OCI-LY1 (cell line): Measurements from ENCODE around the gene NCCRP1.

ENCODE experiments used
- H2AFZ ChIP-seq: fragments of 200-600 bp; sonication (generic), shearing (Covaris generic); 2 replicates; pipeline ENCODE4 v1.6.0; 2014; ENCODE audit warnings: antibody characterized with exemption, mild to moderate bottlenecking, low read length
- H3F3A ChIP-seq: fragments of 200-600 bp; sonication (generic), shearing (Covaris generic); 2 replicates; pipeline ENCODE4 v1.6.0; 2014; ENCODE audit warnings: mild to moderate bottlenecking, antibody characterized with exemption, low read length, moderate library complexity; ENCODE audit not compliant: insufficient read depth
- H3K27ac ChIP-seq: fragments of 200-600 bp; sonication (generic); 2 replicates; pipeline ENCODE4 v1.5.1; 2014; ENCODE audit warnings: low read length, mixed run types, mild to moderate bottlenecking, low read depth; ENCODE audit not compliant: poor library complexity, severe bottlenecking
- H3K27me3 ChIP-seq: fragments of 200-600 bp; sonication (generic); 2 replicates; pipeline ENCODE4 v1.6.0; 2014; ENCODE audit warnings: antibody characterized with exemption, mild to moderate bottlenecking, low read length, moderate library complexity; ENCODE audit not compliant: insufficient read depth
- H3K36me3 ChIP-seq: fragments of 200-600 bp; sonication (generic); 2 replicates; pipeline ENCODE4 v1.6.1; 2014; ENCODE audit warnings: mild to moderate bottlenecking, antibody characterized with exemption, low read length, moderate library complexity, mixed read lengths; ENCODE audit not compliant: insufficient read depth
- H3K4me1 ChIP-seq: fragments of 200-600 bp; sonication (generic); 2 replicates; pipeline ENCODE4 v1.5.1; 2014; ENCODE audit warnings: mild to moderate bottlenecking, low read length, moderate library complexity; ENCODE audit not compliant: insufficient read depth, severe bottlenecking
- H3K4me2 ChIP-seq: fragments of 200-600 bp; sonication (generic), shearing (Covaris generic); 2 replicates; pipeline ENCODE4 v1.6.1; 2014; ENCODE audit warnings: low read length
- H3K4me3 ChIP-seq: fragments of 200-600 bp; sonication (generic); 2 replicates; pipeline ENCODE4 v1.5.1; 2014; ENCODE audit warnings: low read length, low read depth, mild to moderate bottlenecking, mixed read lengths; ENCODE audit not compliant: poor library complexity, severe bottlenecking
- H3K79me2 ChIP-seq: fragments of 200-600 bp; shearing (Covaris generic); 2 replicates; pipeline ENCODE4 v1.6.1; 2016; ENCODE audit warnings: mixed run types, low read length, mixed read lengths; ENCODE audit not compliant: insufficient read depth
- H3K9ac ChIP-seq: fragments of 200-600 bp; sonication (generic), shearing (Covaris generic); 2 replicates; pipeline ENCODE4 v1.6.1; 2014; ENCODE audit warnings: mild to moderate bottlenecking, low read length, mixed read lengths
- H3K9me2 ChIP-seq: fragments of 200-600 bp; sonication (generic), shearing (Covaris generic); 2 replicates; pipeline ENCODE4 v1.6.1; 2014; ENCODE audit warnings: low read depth, mild to moderate bottlenecking, low read length, mixed read lengths
- H3K9me3 ChIP-seq: fragments of 200-600 bp; shearing (Covaris generic); 2 replicates; pipeline ENCODE4 v1.6.1; 2014; ENCODE audit warnings: low read length, mixed read lengths
- H4K20me1 ChIP-seq: fragments of 200-600 bp; sonication (generic), shearing (Covaris generic); 2 replicates; pipeline ENCODE4 v1.6.0; 2016; ENCODE audit warnings: mild to moderate bottlenecking, low read length; ENCODE audit not compliant: insufficient read depth
- EZH2 ChIP-seq: fragments of 200-600 bp; sonication (generic), shearing (Covaris generic); IDR thresholded peaks from 2 replicates; pipeline ENCODE4 v1.8.0; 2017; ENCODE audit warnings: borderline replicate concordance, mixed run types, mild to moderate bottlenecking, antibody characterized with exemption, low read length, moderate library complexity, mixed read lengths
- TF ChIP-seq, protein P1 (sequence below): fragments of 200-600 bp; sonication (generic), shearing (Covaris generic); IDR thresholded peaks from 2 replicates; pipeline ENCODE4 v1.5.1; 2017; ENCODE audit warnings: mild to moderate bottlenecking, antibody characterized with exemption, low read length, moderate library complexity, mixed read lengths

Gene NCCRP1

DNA sequence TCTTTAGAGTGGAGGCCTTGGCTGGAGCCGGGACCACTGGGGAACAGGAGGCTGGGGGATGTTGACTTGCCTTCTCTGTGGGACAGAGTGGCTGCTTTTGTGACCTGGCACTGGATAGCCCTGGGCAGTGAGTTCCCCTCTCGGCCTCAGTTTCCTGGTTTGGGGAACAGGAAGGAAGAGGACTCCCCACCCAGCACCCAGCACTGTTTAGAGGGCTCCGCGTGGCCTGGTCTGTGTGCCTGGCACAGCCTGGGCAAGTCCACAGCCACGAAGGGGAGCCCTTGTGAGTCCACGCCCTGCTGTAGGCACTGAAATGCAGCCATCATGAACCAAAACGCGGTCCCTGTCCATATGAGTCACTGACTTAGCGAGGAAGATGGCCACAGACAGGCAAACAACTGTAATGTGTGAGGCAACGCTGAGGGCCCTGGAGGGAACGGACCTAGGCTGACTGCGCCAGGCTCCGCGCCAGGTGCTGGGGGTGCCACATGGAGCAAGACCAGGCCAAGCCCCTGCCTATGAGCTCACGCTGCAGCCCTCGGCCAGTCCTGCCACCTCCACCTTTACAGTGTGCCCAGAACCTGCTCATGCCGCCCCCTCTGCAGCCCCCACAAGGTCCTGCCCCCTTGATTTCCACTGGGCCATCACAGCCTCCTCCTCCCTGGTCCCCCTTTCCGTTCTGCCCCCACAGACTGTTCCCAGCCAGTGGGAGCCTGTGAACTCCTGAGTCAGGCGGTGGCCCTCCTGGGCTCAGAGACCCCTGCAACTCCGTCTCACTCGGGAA is 35.7 kb upstream of the NCCRP1 start:
- H3K36me3 ChIP-seq = no peaks in the 10 kb centered on the region
- H3K9me3 ChIP-seq = no peaks in the 10 kb centered on the region
- no peaks in the 10 kb centered on the region for H3K27me3 ChIP-seq
- H3K4me3 ChIP-seq = no peak overlapping the region
- no peak overlapping the region for H3K27ac ChIP-seq
- no peaks in the 10 kb centered on the region for H3K9me2 ChIP-seq
- no peaks in the 10 kb centered on the region for H4K20me1 ChIP-seq
- H2AFZ ChIP-seq = no peak overlapping the region
- no peaks in the 10 kb centered on the region for H3K4me1 ChIP-seq
- H3F3A ChIP-seq = no peaks in the 10 kb centered on the region
- H3K9ac ChIP-seq = no peak overlapping the region
- no peak for TF ChIP-seq EZH2
- TF ChIP-seq, protein P1, sequence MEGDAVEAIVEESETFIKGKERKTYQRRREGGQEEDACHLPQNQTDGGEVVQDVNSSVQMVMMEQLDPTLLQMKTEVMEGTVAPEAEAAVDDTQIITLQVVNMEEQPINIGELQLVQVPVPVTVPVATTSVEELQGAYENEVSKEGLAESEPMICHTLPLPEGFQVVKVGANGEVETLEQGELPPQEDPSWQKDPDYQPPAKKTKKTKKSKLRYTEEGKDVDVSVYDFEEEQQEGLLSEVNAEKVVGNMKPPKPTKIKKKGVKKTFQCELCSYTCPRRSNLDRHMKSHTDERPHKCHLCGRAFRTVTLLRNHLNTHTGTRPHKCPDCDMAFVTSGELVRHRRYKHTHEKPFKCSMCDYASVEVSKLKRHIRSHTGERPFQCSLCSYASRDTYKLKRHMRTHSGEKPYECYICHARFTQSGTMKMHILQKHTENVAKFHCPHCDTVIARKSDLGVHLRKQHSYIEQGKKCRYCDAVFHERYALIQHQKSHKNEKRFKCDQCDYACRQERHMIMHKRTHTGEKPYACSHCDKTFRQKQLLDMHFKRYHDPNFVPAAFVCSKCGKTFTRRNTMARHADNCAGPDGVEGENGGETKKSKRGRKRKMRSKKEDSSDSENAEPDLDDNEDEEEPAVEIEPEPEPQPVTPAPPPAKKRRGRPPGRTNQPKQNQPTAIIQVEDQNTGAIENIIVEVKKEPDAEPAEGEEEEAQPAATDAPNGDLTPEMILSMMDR = no peak
- no peaks in the 10 kb centered on the region for H3K79me2 ChIP-seq
- no peak overlapping the region for H3K4me2 ChIP-seq

DNA sequence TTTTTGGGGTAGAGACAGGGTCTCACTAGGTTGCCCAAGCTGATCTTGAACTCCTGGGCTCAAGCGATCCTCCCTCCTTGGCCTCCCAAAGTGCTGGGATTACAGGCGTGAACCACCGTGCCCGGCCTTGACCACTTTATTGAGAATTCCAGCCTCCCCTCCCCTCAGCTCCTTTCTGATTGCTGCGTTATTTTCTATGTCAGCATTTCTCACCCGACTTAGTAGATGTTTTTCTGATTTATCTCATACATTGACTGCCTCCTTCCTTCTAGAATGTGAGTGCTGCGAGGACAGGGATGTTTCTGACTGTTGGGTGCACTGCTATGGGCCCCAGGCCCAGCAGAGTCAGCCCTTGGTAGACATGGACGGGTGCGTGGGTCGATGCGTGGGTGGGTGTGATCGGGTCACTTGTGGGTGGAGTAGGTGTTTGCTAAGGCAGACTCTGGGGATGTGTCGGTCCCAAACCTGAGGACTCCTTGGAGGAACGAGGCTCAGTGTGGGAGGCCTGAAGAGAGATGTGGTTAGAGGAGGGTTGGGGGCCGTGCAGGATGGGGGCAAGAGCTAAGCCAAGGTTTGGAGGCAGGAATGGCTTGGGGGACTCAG is 34.2 kb upstream of the NCCRP1 start:
- H3K4me3 ChIP-seq = no peak overlapping the region
- H3K9me3 ChIP-seq = no peaks in the 10 kb centered on the region
- no peaks in the 10 kb centered on the region for H3K27me3 ChIP-seq
- no peaks in the 10 kb centered on the region for H4K20me1 ChIP-seq
- no peaks in the 10 kb centered on the region for H3K4me1 ChIP-seq
- H3K27ac ChIP-seq = no peak overlapping the region
- no peaks in the 10 kb centered on the region for H3K36me3 ChIP-seq
- no peaks in the 10 kb centered on the region for H3K79me2 ChIP-seq
- no peaks in the 10 kb centered on the region for H3F3A ChIP-seq
- H3K9me2 ChIP-seq = no peaks in the 10 kb centered on the region
- no peak overlapping the region for H2AFZ ChIP-seq
- H3K9ac ChIP-seq = no peak overlapping the region
- no peak overlapping the region for H3K4me2 ChIP-seq
- TF ChIP-seq EZH2 = no peak
- TF ChIP-seq, protein P1 = no peak

DNA sequence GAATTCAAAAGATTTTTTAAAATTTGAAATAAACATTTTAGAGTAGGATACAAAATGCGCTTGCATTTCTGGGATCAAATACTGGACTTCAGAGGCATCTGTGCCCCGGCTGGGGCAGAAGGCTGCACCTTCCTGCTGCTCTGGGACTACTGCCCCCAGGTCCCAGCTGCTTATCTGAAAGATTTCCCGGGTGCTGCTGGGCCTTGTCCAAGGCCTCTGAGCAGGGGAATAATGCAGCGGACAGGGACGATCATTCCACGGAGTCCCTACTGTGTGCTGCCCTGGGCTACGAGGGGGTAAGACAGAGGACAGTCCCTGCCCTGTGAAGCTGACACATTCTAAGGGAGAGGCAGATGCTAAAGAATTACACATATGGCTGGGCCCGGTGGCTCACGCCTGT is 33.1 kb upstream of the NCCRP1 start:
- no peak overlapping the region for H3K27ac ChIP-seq
- no peaks in the 10 kb centered on the region for H3K36me3 ChIP-seq
- H4K20me1 ChIP-seq = no peaks in the 10 kb centered on the region
- H3K79me2 ChIP-seq = no peaks in the 10 kb centered on the region
- H3K27me3 ChIP-seq = no peaks in the 10 kb centered on the region
- no peaks in the 10 kb centered on the region for H3K4me1 ChIP-seq
- no peaks in the 10 kb centered on the region for H3K9me2 ChIP-seq
- H3K4me3 ChIP-seq = no peak overlapping the region
- no peaks in the 10 kb centered on the region for H3K9me3 ChIP-seq
- H3F3A ChIP-seq = no peaks in the 10 kb centered on the region
- TF ChIP-seq, protein P1 = no peak
- TF ChIP-seq EZH2 = no peak
- no peak overlapping the region for H3K9ac ChIP-seq
- no peak overlapping the region for H2AFZ ChIP-seq
- no peak overlapping the region for H3K4me2 ChIP-seq
